Epidermal melanocyte (primary cell): ENCODE data around the gene TGFBR3.
"Not testable (repeated sequence)": the region's sequence is repeated elsewhere in the genome, so short reads cannot be mapped to it uniquely, and the experiment has no call there.

Source experiments
- DNase-seq: peaks from one replicate; pipeline ENCODE4 v3.0.0; 2011; ENCODE audit warnings: low spot score; ENCODE audit not compliant: insufficient read length

The TGFBR3 gene

GRCh38 chr1:91696321-91696720 is 189.6 kb downstream of the TGFBR3 start:
- no peak for DNase-seq

- no peak for DNase-seq
These were observed 192.4 kb downstream of the TGFBR3 start for GRCh38 chr1:91693557-91693956.

GRCh38 chr1:91691525-91691924 is 194.4 kb downstream of the TGFBR3 start:
- no peak for DNase-seq

- no peak for DNase-seq
These were observed 196.1 kb downstream of the TGFBR3 start for GRCh38 chr1:91689641-91690481.

- no peak for DNase-seq
These were observed 198.5 kb downstream of the TGFBR3 start for GRCh38 chr1:91687452-91687851.

GRCh38 chr1:91685994-91686393 is 200.0 kb downstream of the TGFBR3 start:
- no peak for DNase-seq

GRCh38 chr1:91684481-91685196 is 201.3 kb downstream of the TGFBR3 start:
- DNase-seq = no peak

GRCh38 chr1:91683598-91683951 is 202.4 kb downstream of the TGFBR3 start:
- no peak for DNase-seq

- DNase-seq = no peak
These were observed 202.9 kb downstream of the TGFBR3 start for GRCh38 chr1:91682882-91683597.

GRCh38 chr1:91680556-91681155 is 205.3 kb downstream of the TGFBR3 start:
- DNase-seq = no peak

- DNase-seq = no peak
These were observed 206.5 kb downstream of the TGFBR3 start for GRCh38 chr1:91679446-91679845.

GRCh38 chr1:91676030-91676429 is 209.9 kb downstream of the TGFBR3 start:
- no peak for DNase-seq

- no peak for DNase-seq
These were observed 211.8 kb downstream of the TGFBR3 start for GRCh38 chr1:91674107-91674506.

GRCh38 chr1:91673613-91674012 is 212.3 kb downstream of the TGFBR3 start:
- DNase-seq = no peak

GRCh38 chr1:91672601-91673161 is 213.3 kb downstream of the TGFBR3 start:
- no peak for DNase-seq

- no peak for DNase-seq
These were observed 215.2 kb downstream of the TGFBR3 start for GRCh38 chr1:91670781-91671180.

- no peak for DNase-seq
These were observed 216.2 kb downstream of the TGFBR3 start for GRCh38 chr1:91669584-91670350.

- not testable (repeated sequence) for DNase-seq
These were observed 219.3 kb downstream of the TGFBR3 start for GRCh38 chr1:91666651-91667050.

- DNase-seq = no peak
These were observed 224.8 kb downstream of the TGFBR3 start for GRCh38 chr1:91661121-91661520.

- no peak for DNase-seq
These were observed 225.2 kb downstream of the TGFBR3 start for GRCh38 chr1:91660708-91661107.
